Adrenal gland (tissue), 12 donors: Measurements from ENCODE around the gene CFAP90. TPM values are rescaled to one million over a fixed set of nuclear protein-coding genes. Genes with fewer than 3 reads are reported as not detected.

Experiments used
- DNase-seq, 7 donors: peaks; one replicate each; pipeline ENCODE4 v3.0.0-alpha.2; 2019 to 2020
- H3K27ac ChIP-seq, 5 donors: fragments of 200-600 bp; sonication (generic) in 4 of 5; 1 replicate in 3 of 5; 2 replicates in 2 of 5; pipeline versions ENCODE4 v1.5.1 to v1.8.0; 2016 to 2020; ENCODE audit warnings: mild to moderate bottlenecking in 1 of 5
- H3K27me3 ChIP-seq: fragments of 200-600 bp; 2 replicates; pipeline ENCODE4 v1.8.0; 2021
- H3K36me3 ChIP-seq, 2 donors: fragments of 200-600 bp; replicated peaks in 1 of 2; 1 replicate in 1 of 2; 2 replicates in 1 of 2; pipeline versions ENCODE4 v1.5.1 to v1.8.0; 2018 to 2022
- H3K4me1 ChIP-seq, 2 donors: fragments of 200-600 bp; replicated peaks in 1 of 2; 1 replicate in 1 of 2; 2 replicates in 1 of 2; pipeline versions ENCODE4 v1.5.1 to v1.8.0; 2018 to 2021
- H3K4me3 ChIP-seq, 4 donors: fragments of 200-600 bp; sonication (generic) in 3 of 4; one replicate each; pipeline ENCODE4 v1.5.1; 2016 to 2018
- H3K9me3 ChIP-seq, 3 donors: fragments of 200-600 bp; sonication (generic) in 1 of 3; replicated peaks in 1 of 3; 1 replicate in 2 of 3; 2 replicates in 1 of 3; pipeline versions ENCODE4 v1.5.1 to v1.8.0; 2016 to 2021
- POLR2A ChIP-seq, 2 donors: fragments of 450-650 bp; IDR thresholded peaks; one replicate each; pipeline ENCODE4 v1.6.1; 2017; ENCODE audit warnings: antibody characterized with exemption in 2 of 2, mild to moderate bottlenecking in 2 of 2, moderate library complexity in 1 of 2
- WGBS, 4 donors: extraction: QIAGEN DNeasy Blood & Tissue Kit in 2 of 4; methylation state at CpG; one replicate each; pipeline versions ENCODE4 v1.1.5 to v1.1.7; 2013 to 2017; 5-methylcytosine and 5-hydroxymethylcytosine counted together
- intact Hi-C, 2 donors: fragments of 100-400 bp; cut with DNase I; formaldehyde crosslinking; loops; one replicate each; pipeline versions ENCODE4 v1.14.1 to v1.15.0; 2022 to 2023
- polyA plus RNA-seq, 3 donors: library from polyadenylated mRNA; stranded (reverse); fragments of 200-250 nt in 2 of 3; fragments of 350-450 nt in 1 of 3; fragmentation: Illumina TruSeq in 1 of 3; extraction: RNeasy Lipid Tissue Mini Kit (QIAGEN cat#74804) in 1 of 3; gene quantifications; one replicate each; pipeline ENCODE4 v1.2.3, GENCODE V29; 2013 to 2014
- total RNA-seq, 9 donors: library from RNA; depleted of rRNA in 4 of 9; stranded (reverse); fragments of >200 nt in 4 of 9; fragments of 120-200 nt in 1 of 9; fragmentation: NEBNext Ultra II Directional in 1 of 9; extraction: Animal tissue kit (Norgen Biotek cat#: 25700) in 1 of 9; gene quantifications; one replicate each; pipeline versions ENCODE4 v1.1.0 to v1.2.4, GENCODE V29; 2013 to 2023
- TF ChIP-seq, protein P1 (sequence below), 6 experiments: fragments of 450-650 bp in 4 of 6; fragments of 200-600 bp in 2 of 6; sonication (generic) in 1 of 6; IDR thresholded peaks; 1 replicate in 5 of 6; 2 replicates in 1 of 6; pipeline versions ENCODE4 v1.5.1 to v1.8.0; 2016 to 2021; ENCODE audit warnings: antibody characterized with exemption in 6 of 6, mild to moderate bottlenecking in 2 of 6, moderate library complexity in 1 of 6
- donor health status: healthy with polysubstance abuse.
- donor health status: Bipolar disorder and iron deficiency.
- donor health status: DM: yes; HTN: yes; CAD: no.
- donor health status: DM: no; HTN: no; CAD: no.
- donor health status: DM: no; HTN: no; CAD: no.
- donor health status: DM: yes; HTN: yes; CAD: no.

The CFAP90 gene
- total and polyA plus RNA-seq, 12 donors = 0.11 to 1.3 (median 0.39) TPM; not detected in 3

DNA sequence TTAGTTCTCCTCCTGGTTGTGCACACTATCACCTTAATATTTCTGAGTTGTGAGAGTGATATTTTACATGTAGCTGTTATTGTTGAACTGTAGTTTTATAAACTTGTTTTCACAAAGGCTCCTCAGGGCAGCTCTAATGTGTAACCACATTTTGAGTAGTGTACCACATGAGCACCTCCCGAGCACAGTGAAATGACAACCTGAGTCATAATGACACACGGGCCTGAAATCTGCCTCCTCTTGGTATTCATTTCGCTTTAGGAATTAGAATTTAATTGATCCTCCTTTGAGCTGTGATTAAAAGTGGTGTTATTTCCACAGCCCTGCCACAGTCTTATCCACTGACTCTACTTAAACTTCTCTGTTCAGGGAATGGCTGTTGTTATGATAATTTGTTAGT is 25.9 kb upstream of the CFAP90 start:
- 23 to 65% (median 51%) methylated on average over 3 of the region's 3 CpGs for WGBS, 4 donors
- Histone ChIP-seq H3K9me3 (no peaks in the 10 kb centered on the region), H3K27me3 (no peaks in the 10 kb centered on the region), H3K27ac (peak overlapping the region in 2 of 5 donors; percentile 29 to 45), H3K36me3 (peaks cover 0 to 38% of the 10 kb centered on the region in 2 donors), H3K4me3 (no peak overlapping the region), H3K4me1 (peaks cover 6 to 24% of the 10 kb centered on the region in 2 donors)
- TF ChIP-seq, protein P1, sequence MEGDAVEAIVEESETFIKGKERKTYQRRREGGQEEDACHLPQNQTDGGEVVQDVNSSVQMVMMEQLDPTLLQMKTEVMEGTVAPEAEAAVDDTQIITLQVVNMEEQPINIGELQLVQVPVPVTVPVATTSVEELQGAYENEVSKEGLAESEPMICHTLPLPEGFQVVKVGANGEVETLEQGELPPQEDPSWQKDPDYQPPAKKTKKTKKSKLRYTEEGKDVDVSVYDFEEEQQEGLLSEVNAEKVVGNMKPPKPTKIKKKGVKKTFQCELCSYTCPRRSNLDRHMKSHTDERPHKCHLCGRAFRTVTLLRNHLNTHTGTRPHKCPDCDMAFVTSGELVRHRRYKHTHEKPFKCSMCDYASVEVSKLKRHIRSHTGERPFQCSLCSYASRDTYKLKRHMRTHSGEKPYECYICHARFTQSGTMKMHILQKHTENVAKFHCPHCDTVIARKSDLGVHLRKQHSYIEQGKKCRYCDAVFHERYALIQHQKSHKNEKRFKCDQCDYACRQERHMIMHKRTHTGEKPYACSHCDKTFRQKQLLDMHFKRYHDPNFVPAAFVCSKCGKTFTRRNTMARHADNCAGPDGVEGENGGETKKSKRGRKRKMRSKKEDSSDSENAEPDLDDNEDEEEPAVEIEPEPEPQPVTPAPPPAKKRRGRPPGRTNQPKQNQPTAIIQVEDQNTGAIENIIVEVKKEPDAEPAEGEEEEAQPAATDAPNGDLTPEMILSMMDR (IDR thresholded peaks at IDR 0.05) = no peak
- no peak for TF ChIP-seq POLR2A (IDR thresholded peaks at IDR 0.05)
- intact Hi-C loops = no loop called here
- DNase-seq = peak in 5 of 7 donors; percentile 21 to 62 (median 43)

DNA sequence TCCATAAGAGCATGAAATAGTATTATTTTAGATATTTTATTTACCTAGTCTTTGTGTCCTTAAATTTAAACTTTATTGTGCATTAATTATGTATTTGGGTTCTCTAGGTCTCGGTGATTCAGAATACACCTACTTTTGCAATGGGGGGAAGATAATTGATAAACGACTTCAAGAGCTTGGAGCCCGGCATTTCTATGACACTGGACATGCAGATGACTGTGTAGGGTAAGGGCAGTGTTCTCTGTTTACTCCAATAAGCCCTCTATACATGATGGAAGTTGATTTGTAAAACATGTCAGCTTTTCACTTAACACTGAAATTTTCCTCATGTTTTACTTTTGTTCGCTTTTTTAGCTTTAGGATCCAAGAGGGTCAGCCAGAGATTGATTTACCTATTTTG is 24.2 kb upstream of the CFAP90 start:
- Histone ChIP-seq H3K27ac (no peak overlapping the region), H3K27me3 (no peaks in the 10 kb centered on the region), H3K4me3 (no peak overlapping the region), H3K4me1 (peaks cover 6 to 37% of the 10 kb centered on the region in 2 donors), H3K36me3 (peaks cover 0 to 31% of the 10 kb centered on the region in 2 donors), H3K9me3 (no peaks in the 10 kb centered on the region)
- intact Hi-C loops = no loop called here
- no peak for DNase-seq
- TF ChIP-seq, protein P1 (IDR thresholded peaks at IDR 0.05) = no peak
- TF ChIP-seq POLR2A (IDR thresholded peaks at IDR 0.05) = no peak
- 94 to 98% (median 96%) methylated on average over 4 of the region's 4 CpGs for WGBS, 4 donors

DNA sequence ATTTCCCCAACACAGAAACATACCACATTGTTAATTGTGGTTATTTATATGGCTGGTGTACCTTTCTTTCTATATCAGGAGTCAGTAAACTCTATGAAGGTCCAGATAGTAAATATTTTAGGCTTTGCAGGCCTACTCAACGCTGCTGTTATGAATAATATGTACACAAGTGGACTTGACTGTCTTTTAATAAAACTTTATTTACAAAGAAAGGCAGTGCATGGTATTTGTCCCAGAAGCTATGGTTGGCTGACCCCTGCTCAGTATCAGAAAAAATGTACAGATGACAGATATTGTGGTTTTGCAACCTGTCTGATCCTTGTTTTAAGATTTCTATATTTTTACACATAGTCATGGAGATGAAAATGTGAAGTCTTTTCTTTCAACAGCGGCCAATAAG is 23.7 kb upstream of the CFAP90 start:
- Histone ChIP-seq H3K27me3 (no peaks in the 10 kb centered on the region), H3K9me3 (no peaks in the 10 kb centered on the region), H3K4me3 (no peak overlapping the region), H3K36me3 (peaks cover 0 to 28% of the 10 kb centered on the region in 2 donors), H3K4me1 (peaks cover 6 to 40% of the 10 kb centered on the region in 2 donors), H3K27ac (no peak overlapping the region)
- WGBS, 4 donors = 93 to 100% (median 98%) methylated on average over 2 of the region's 2 CpGs
- intact Hi-C loops = no loop called here
- DNase-seq = no peak
- TF ChIP-seq POLR2A (IDR thresholded peaks at IDR 0.05) = no peak
- TF ChIP-seq, protein P1 (IDR thresholded peaks at IDR 0.05) = no peak

DNA sequence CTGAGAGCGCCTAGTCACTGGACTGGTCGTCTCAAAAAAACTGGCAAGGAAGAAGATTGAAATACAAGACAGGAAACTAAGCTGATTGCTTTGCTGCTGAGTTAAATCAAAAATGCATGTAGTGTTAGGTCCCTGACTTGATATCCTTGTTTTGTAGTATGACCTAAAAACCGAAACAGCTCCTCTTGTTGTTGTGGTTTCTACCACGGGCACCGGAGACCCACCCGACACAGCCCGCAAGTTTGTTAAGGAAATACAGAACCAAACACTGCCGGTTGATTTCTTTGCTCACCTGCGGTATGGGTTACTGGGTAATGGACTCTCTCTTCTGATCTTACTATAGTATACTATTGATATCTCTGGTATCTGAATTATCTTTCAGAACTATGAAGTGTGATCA is 22.3 kb upstream of the CFAP90 start:
- no peaks in the 10 kb centered on the region for H3K9me3 ChIP-seq
- peaks cover 0 to 17% of the 10 kb centered on the region in 2 donors for H3K36me3 ChIP-seq
- no peak overlapping the region for H3K27ac ChIP-seq
- DNase-seq = no peak
- intact Hi-C loops = no loop called here
- peaks cover 5 to 34% of the 10 kb centered on the region in 2 donors for H3K4me1 ChIP-seq
- no peak overlapping the region for H3K4me3 ChIP-seq
- no peaks in the 10 kb centered on the region for H3K27me3 ChIP-seq
- WGBS, 4 donors = 83 to 95% (median 91%) methylated on average over 9 of the region's 9 CpGs
- TF ChIP-seq POLR2A (IDR thresholded peaks at IDR 0.05) = no peak
- TF ChIP-seq, protein P1 (IDR thresholded peaks at IDR 0.05) = no peak
